K562 (cell line): ENCODE data around the gene HIGD1C. TPM values are rescaled to one million over a fixed set of nuclear protein-coding genes. Genes with fewer than 3 reads are reported as not detected.

ENCODE experiments used
- ATAC-seq: fragments of 200-7000 bp; cut with Tn5 transposase; 3 replicates; pipeline ENCODE4 v1.9.1; 2020; ENCODE audit warnings: moderate library complexity
- BruUV-seq: library from RNA; stranded (reverse); fragments of 400-500 nt; replicated peaks from 2 replicates; lab custom pipeline; 2021; lab: Mats Ljungman, UMichigan
- CTCF ChIA-PET: fragments of 300-600 bp; formaldehyde crosslinking; extraction: SDS; loops from one replicate; lab custom pipeline; 2021; ENCODE audit warnings: low intra/inter-chr PET ratio; lab: Yijun Ruan, JAX
- POLR2A ChIA-PET: fragments of 300-600, 350-650 bp; sonication (Branson Sonifier 250); formaldehyde crosslinking; extraction: SDS; loops from one replicate; lab custom pipeline; 2021; ENCODE audit warnings: antibody characterized with exemption, inconsistent platforms; lab: Yijun Ruan, JAX
- DNase-seq, 4 experiments: peaks; one replicate each; pipeline versions ENCODE4 v3.0.0 to v3.0.0-alpha.2; 2011 to 2018; ENCODE audit warnings: low spot score in 3 of 4, mixed read lengths in 3 of 4; ENCODE audit errors: extremely low read depth in 1 of 4
- FAIRE-seq: peaks from 2 replicates; lab custom pipeline; 2011; peaks lifted over from hg19 to GRCh38; lab: Jason Lieb, UNC
- H2AFZ ChIP-seq: 2 replicates; pipeline ENCODE4 v1.6.0; 2011; ENCODE audit warnings: low read depth, low read length, control low read depth, inconsistent platforms
- H3K27ac ChIP-seq: fragments of 200-600 bp; 3 replicates; pipeline ENCODE4 v1.8.0; 2011; ENCODE audit warnings: low read depth, mild to moderate bottlenecking, control low read depth, inconsistent platforms, low read length, moderate library complexity, mixed read lengths; ENCODE audit errors: extremely low read depth
- H3K27me3 ChIP-seq, 2 experiments: fragments of 300-600 bp in 1 of 2; 2 replicates in 1 of 2; 3 replicates in 1 of 2; pipeline versions ENCODE4 v1.6.0 to v1.8.0; 2011; ENCODE audit warnings: inconsistent platforms in 2 of 2, low read length in 2 of 2, mild to moderate bottlenecking in 1 of 2, mixed read lengths in 1 of 2, moderate library complexity in 1 of 2; ENCODE audit not compliant: control insufficient read depth in 2 of 2, insufficient read depth in 2 of 2
- H3K36me3 ChIP-seq: fragments of 300-600 bp; 3 replicates; pipeline ENCODE4 v1.8.0; 2011; ENCODE audit warnings: mild to moderate bottlenecking, low read length, inconsistent platforms; ENCODE audit not compliant: control insufficient read depth, insufficient read depth
- H3K4me1 ChIP-seq, 2 experiments: fragments of 200-600 bp in 1 of 2; replicated peaks in 1 of 2; 2 replicates in 1 of 2; 3 replicates in 1 of 2; pipeline versions ENCODE4 v1.5.1 to v1.8.0; 2011; ENCODE audit warnings: inconsistent platforms in 2 of 2, low read length in 2 of 2, mild to moderate bottlenecking in 1 of 2, mixed read lengths in 1 of 2, moderate library complexity in 1 of 2; ENCODE audit not compliant: control insufficient read depth in 2 of 2, insufficient read depth in 2 of 2
- H3K4me2 ChIP-seq: 2 replicates; pipeline ENCODE4 v1.6.1; 2011; ENCODE audit warnings: low read length, control low read depth, inconsistent platforms, mixed read lengths; ENCODE audit not compliant: insufficient read depth
- H3K4me3 ChIP-seq: fragments of 200-600 bp; sonication (generic), shearing (Covaris generic); 2 replicates; pipeline ENCODE4 v1.5.1; 2016; ENCODE audit warnings: control low read depth, inconsistent platforms
- H3K79me2 ChIP-seq: fragments of 200-600 bp; 3 replicates; pipeline ENCODE4 v1.8.0; 2011; ENCODE audit warnings: low read length, inconsistent platforms; ENCODE audit not compliant: control insufficient read depth, insufficient read depth
- H3K9ac ChIP-seq, 2 experiments: 2 replicates each; pipeline versions ENCODE4 v1.6.0 to v1.6.1; 2011; ENCODE audit warnings: low read depth in 2 of 2, low read length in 2 of 2, control low read depth in 1 of 2, inconsistent platforms in 1 of 2, mild to moderate bottlenecking in 1 of 2, mixed read lengths in 1 of 2; ENCODE audit not compliant: insufficient read depth in 1 of 2
- H3K9me1 ChIP-seq: one replicate; pipeline ENCODE4 v1.6.0; 2011; ENCODE audit warnings: inconsistent platforms, mild to moderate bottlenecking, low read length, moderate library complexity; ENCODE audit not compliant: control insufficient read depth, insufficient read depth
- H3K9me3 ChIP-seq: replicated peaks from 2 replicates; pipeline ENCODE4 v1.5.1; 2011; ENCODE audit warnings: low read depth, low read length, inconsistent platforms; ENCODE audit not compliant: control insufficient read depth, insufficient read depth
- H4K20me1 ChIP-seq: replicated peaks from 2 replicates; pipeline ENCODE4 v1.6.1; 2011; ENCODE audit warnings: low read length, inconsistent platforms, mixed read lengths; ENCODE audit not compliant: control insufficient read depth, insufficient read depth
- ARNT ChIP-seq, 2 experiments: fragments of 450-650 bp; IDR thresholded peaks; 2 replicates each; pipeline ENCODE4 v1.6.1; 2016; ENCODE audit warnings: mild to moderate bottlenecking in 1 of 2
- C11orf30 ChIP-seq: fragments of 450-650 bp; IDR thresholded peaks from 2 replicates; pipeline ENCODE4 v1.6.1; 2016; ENCODE audit warnings: low read depth, mild to moderate bottlenecking
- DIDO1 ChIP-seq: fragments of 450-650 bp; IDR thresholded peaks from 2 replicates; pipeline ENCODE4 v1.6.1; 2016; ENCODE audit warnings: low read depth, missing biosample characterization, missing genetic modification characterization
- ELF2 ChIP-seq: fragments of 250-450 bp; sonication (Bioruptor Pico); IDR thresholded peaks from 2 replicates; pipeline ENCODE4 v1.5.0; 2021; ENCODE audit warnings: mild to moderate bottlenecking
- ELF4 ChIP-seq: fragments of 450-650 bp; formaldehyde crosslinking; IDR thresholded peaks from 2 replicates; pipeline ENCODE4 v1.4.0; 2022; ENCODE audit warnings: missing genetic modification characterization
- GABPA ChIP-seq: fragments of 200-800 bp; sonication (Bioruptor generic); conservative IDR thresholded peaks from 2 replicates; pipeline ENCODE4 v1.6.1; 2016; ENCODE audit warnings: low read depth, missing genetic modification characterization, missing compliant biosample characterization
- GMEB1 ChIP-seq: fragments of 250-450 bp; sonication (Bioruptor Pico); IDR thresholded peaks from 2 replicates; pipeline ENCODE4 v1.4.0; 2020; ENCODE audit warnings: mild to moderate bottlenecking
- HDAC3 ChIP-seq: fragments of 450-650 bp; IDR thresholded peaks from 2 replicates; pipeline ENCODE4 v1.6.1; 2018; ENCODE audit warnings: borderline replicate concordance, mild to moderate bottlenecking, moderate library complexity; ENCODE audit not compliant: partially characterized antibody
- MAFF ChIP-seq: IDR thresholded peaks from 2 replicates; pipeline ENCODE4 v1.6.1; 2012; ENCODE audit warnings: low read length, improper control_type of control experiment
- MLX ChIP-seq, 2 experiments: fragments of 450-650 bp in 1 of 2; sonication (generic) in 1 of 2; formaldehyde crosslinking; conservative IDR thresholded peaks; 2 replicates each; pipeline versions ENCODE4 v1.4.0 to v1.8.1; 2020 to 2022; ENCODE audit warnings: mild to moderate bottlenecking in 1 of 2, missing genetic modification reagents in 1 of 2
- RBM22 ChIP-seq: fragments of 200-400 bp; formaldehyde crosslinking; IDR thresholded peaks from 2 replicates; pipeline ENCODE4 v1.6.1; 2018; ENCODE audit warnings: low read length, low read depth; ENCODE audit not compliant: poor library complexity, severe bottlenecking
- TCFL5 ChIP-seq: fragments of 250-450 bp; sonication (Bioruptor Pico); conservative IDR thresholded peaks from 2 replicates; pipeline ENCODE4 v1.6.1; 2021; ENCODE audit warnings: mild to moderate bottlenecking, moderate library complexity, matching md5 sums
- ZNF212 ChIP-seq: fragments of 450-650 bp; formaldehyde crosslinking; IDR thresholded peaks from 2 replicates; pipeline ENCODE4 v1.4.0; 2020; ENCODE audit warnings: mild to moderate bottlenecking
- ZNF316 ChIP-seq: fragments of 450-650 bp; IDR thresholded peaks from 2 replicates; pipeline ENCODE4 v1.6.1; 2016
- WGBS: fragments of 100-300 bp; shearing (Covaris generic); methylation state at CpG from one replicate; pipeline ENCODE4 v1.1.6; 2016; ENCODE audit warnings: low coverage, mixed read lengths; ENCODE audit not compliant: insufficient coverage; ENCODE audit errors: missing lambda C conversion rate; 5-methylcytosine and 5-hydroxymethylcytosine counted together
- in situ Hi-C: fragments of 300-500 bp; cut with MboI; formaldehyde crosslinking; loops from 4 replicates; pipeline ENCODE4 v1.15.0; 2018; ENCODE audit warnings: inconsistent platforms, mixed read lengths
- intact Hi-C: fragments of 100-400 bp; cut with micrococcal nuclease; formaldehyde crosslinking; loops from 2 replicates; pipeline ENCODE4 v1.14.2; 2022
- polyA plus RNA-seq, 8 experiments: library from polyadenylated mRNA; depleted of rRNA in 4 of 8; stranded (reverse) in 5 of 8; unstranded in 3 of 8; fragments of >200 nt; fragmentation: Nextera tagmentation in 2 of 8; fragmentation: Illumina TruSeq in 1 of 8; extraction: Ambion mirVana in 2 of 8; extraction: Trizol in 1 of 8; gene quantifications; 2 replicates each; pipeline versions ENCODE4 v1.2.1 to v1.2.3, GENCODE V29; 2011 to 2014; ENCODE audit warnings: inconsistent platforms in 1 of 8, missing spikeins in 1 of 8
- total RNA-seq, 7 experiments: library from RNA; depleted of rRNA in 6 of 7; stranded (reverse); fragments of >200 nt in 6 of 7; fragmentation: Illumina TruSeq in 2 of 7; extraction: Trizol in 2 of 7; gene quantifications; 2 replicates each; pipeline versions ENCODE4 v1.2.1 to v1.2.3, GENCODE V29; 2011 to 2021; ENCODE audit warnings: low replicate concordance in 1 of 7

The HIGD1C gene
- total and polyA plus RNA-seq, 9 of the 15 experiments (the other 6 are each of a cell fraction or from before 2014, with no cell fraction given) = not detected

- DNase-seq (no peak), ATAC-seq (no peak)
- no peaks in the 10 kb centered on the region for H3K79me2 ChIP-seq
- no peaks in the 10 kb centered on the region for H3K27me3 ChIP-seq
- no peak overlapping the region for H3K4me3 ChIP-seq
- no peak overlapping the region for H3K9ac ChIP-seq
- H3K4me1 ChIP-seq = no peaks in the 10 kb centered on the region
- H3K27ac ChIP-seq = no peak overlapping the region
- H3K9me1 ChIP-seq = no peaks in the 10 kb centered on the region
- no peak overlapping the region for H2AFZ ChIP-seq
- H3K9me3 ChIP-seq = no peaks in the 10 kb centered on the region
- in situ Hi-C loops = no loop called here
- H3K36me3 ChIP-seq = peaks cover 77% of the 10 kb centered on the region
- BruUV-seq = no TSS peak
- H3K4me2 ChIP-seq = no peak overlapping the region
- TF ChIP-seq ZNF316 (peak; percentile 73), C11orf30 (peak; percentile 34; the same call in 1 of the 2 replicates), HDAC3 (no peak)
- TF ChIP-seq, all 486 proteins: peak for 2
- CTCF ChIA-PET = interaction anchor here (0.5 kb wide), 1 partner anchor 273 kb away, joined by 4 read pairs; no protein-coding TSS in a partner anchor
- 91% methylated on average over 4 of the region's 4 CpGs for WGBS
- intact Hi-C loops = no loop called here
- POLR2A ChIA-PET = no interaction called here
- FAIRE-seq = no peak
- H4K20me1 ChIP-seq = no peaks in the 10 kb centered on the region
These were observed 37.9 kb downstream of the HIGD1C start for GRCh38 chr12:50990147-50990727.

GRCh38 chr12:50990791-50991190, 38.4 kb downstream of the HIGD1C start:
- Histone ChIP-seq H3K9me3 (no peaks in the 10 kb centered on the region), H3K27me3 (no peaks in the 10 kb centered on the region), H3K9ac (no peak overlapping the region), H3K27ac (no peak overlapping the region), H2AFZ (no peak overlapping the region), H3K79me2 (no peaks in the 10 kb centered on the region), H3K4me3 (no peak overlapping the region), H3K36me3 (peaks cover 81% of the 10 kb centered on the region), H3K4me1 (no peaks in the 10 kb centered on the region), H3K9me1 (no peaks in the 10 kb centered on the region), H4K20me1 (no peaks in the 10 kb centered on the region), H3K4me2 (no peak overlapping the region)
- DNase-seq (no peak), ATAC-seq (no peak), FAIRE-seq (no peak)
- ChIA-PET POLR2A (interaction anchor here (0.6 to 1.8 kb wide), 2 partner anchors 17 to 507 kb away, joined by 3 read pairs; no protein-coding TSS in a partner anchor), CTCF (interaction anchor here (0.5 kb wide), 1 partner anchor 273 kb away, joined by 4 read pairs; no protein-coding TSS in a partner anchor)
- in situ Hi-C loops = no loop called here
- intact Hi-C loops = no loop called here
- 89% methylated on average over 3 of the region's 3 CpGs for WGBS
- BruUV-seq = no TSS peak
- TF ChIP-seq ELF4 (no peak), MAFF (no peak), GABPA (tag) (no peak), ELF2 (no peak), RBM22 (no peak), GMEB1 (CRISPR knock-in tag) (no peak), ZNF212 (no peak), ARNT (IDR thresholded peaks at IDR 0.05) (no peak), DIDO1 (tag) (no peak), MLX (CRISPR knock-in tag; conservative IDR thresholded peaks at IDR 0.05) (no peak), TCFL5 (no peak)
